Measurements from ENCODE around the gene NUFIP1. TPM values are rescaled to one million over a fixed set of nuclear protein-coding genes. Genes with fewer than 3 reads are reported as not detected.

The NUFIP1 gene
- total and polyA plus RNA-seq, 2 of the 8 experiments (the other 6 are each of a cell fraction or from before 2014, with no cell fraction given) = 4.6 to 16.6 TPM

- no peak for TF ChIP-seq E2F6 (IDR thresholded peaks at IDR 0.05)
- TF ChIP-seq MAFK (IDR thresholded peaks at IDR 0.05; ENCODE audit: low read depth, low read length) = no peak
- no peak for TF ChIP-seq CBX8 (IDR thresholded peaks at IDR 0.05; ENCODE audit: borderline replicate concordance, low read depth, low read length)
These were observed 81.0 kb downstream of the NUFIP1 start (continued) for GRCh38 chr13:44908266-44908665.
